ENCODE results near the gene RUSC1.
"Not testable (repeated sequence)": the region's sequence is repeated elsewhere in the genome, so short reads cannot be mapped to it uniquely, and the experiment has no call there.

RUSC1 gene

GRCh38 chr1:155323729-155324036 lies 3.0 kb downstream of the RUSC1 start:
- DNase-seq, result peak; percentile 86 to 94

GRCh38 chr1:155324037-155324716 lies 3.5 kb downstream of the RUSC1 start:
- DNase-seq, result peak; percentile 98 to 99

GRCh38 chr1:155324717-155325602 lies 4.3 kb downstream of the RUSC1 start:
- DNase-seq, result peak in 1 of 2 donors; percentile 22

- no peak for DNase-seq
These were observed 4.9 kb downstream of the RUSC1 start for GRCh38 chr1:155325603-155325893.

GRCh38 chr1:155326020-155326526 lies 5.4 kb downstream of the RUSC1 start:
- DNase-seq, result no peak

DNA sequence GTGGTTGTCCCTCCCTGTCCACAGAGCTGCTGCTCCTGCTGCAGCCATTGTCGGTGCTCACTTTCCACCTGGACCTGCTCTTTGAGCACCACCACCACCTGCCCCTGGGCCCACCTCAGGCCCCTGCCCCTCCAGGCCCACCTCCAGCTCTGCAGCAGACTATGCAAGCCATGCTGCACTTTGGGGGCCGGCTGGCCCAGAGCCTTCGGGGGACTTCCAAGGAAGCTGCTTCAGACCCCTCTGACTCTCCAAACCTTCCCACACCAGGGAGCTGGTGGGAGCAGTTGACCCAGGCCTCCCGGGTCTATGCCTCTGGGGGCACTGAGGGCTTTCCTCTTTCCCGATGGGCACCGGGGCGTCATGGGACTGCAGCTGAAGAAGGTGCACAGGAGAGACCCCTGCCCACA lies 5.9 kb downstream of the RUSC1 start:
- no peak for DNase-seq

DNA sequence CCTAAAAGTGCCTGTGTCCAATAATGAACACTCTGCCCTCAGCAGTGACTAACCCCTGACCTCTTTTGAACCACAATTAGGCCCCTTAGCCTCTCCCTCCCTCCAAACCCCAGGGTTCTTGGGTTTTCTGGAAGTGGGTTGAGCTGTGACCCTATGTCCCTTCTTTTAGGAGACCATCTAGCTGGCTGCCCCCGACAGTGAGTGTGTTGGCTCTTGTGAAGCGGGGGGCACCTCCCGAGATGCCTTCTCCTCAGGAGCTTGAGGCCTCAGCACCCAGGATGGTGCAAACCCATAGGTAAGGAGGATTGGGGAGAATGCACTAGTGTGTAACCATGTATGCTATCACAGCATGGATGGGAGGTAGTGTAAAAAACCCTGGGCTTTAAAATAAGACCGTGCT lies 7.3 kb downstream of the RUSC1 start:
- DNase-seq, result no peak

GRCh38 chr1:155328856-155329255 lies 8.2 kb downstream of the RUSC1 start:
- not testable (repeated sequence) for DNase-seq

DNA sequence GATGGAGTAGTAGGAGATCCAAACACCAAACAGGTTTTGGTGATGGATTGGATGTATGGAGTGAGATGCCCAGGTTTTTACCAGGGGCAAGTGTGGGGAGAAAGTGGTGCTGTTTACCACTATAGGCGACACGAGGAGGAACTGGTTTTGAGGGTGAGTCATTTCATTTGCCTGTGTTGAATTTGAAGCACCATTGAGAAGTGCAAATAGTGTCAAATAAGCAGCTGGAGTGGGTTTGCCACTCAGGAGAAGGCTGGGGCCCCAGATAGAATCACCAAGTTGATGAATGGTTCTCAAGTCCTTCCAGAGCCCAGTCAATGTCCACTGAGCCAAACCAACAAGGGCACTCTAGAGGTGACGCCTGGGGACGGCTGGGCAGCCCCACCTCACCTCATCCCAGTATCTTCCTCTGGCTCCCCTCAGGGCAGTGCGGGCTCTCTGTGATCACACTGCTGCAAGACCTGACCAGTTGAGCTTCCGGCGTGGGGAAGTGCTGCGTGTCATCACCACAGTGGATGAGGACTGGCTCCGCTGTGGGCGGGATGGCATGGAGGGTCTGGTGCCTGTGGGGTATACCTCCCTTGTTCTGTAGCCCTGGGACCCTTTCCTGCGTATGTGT lies 9.4 kb downstream of the RUSC1 start:
- no peak for DNase-seq

DNA sequence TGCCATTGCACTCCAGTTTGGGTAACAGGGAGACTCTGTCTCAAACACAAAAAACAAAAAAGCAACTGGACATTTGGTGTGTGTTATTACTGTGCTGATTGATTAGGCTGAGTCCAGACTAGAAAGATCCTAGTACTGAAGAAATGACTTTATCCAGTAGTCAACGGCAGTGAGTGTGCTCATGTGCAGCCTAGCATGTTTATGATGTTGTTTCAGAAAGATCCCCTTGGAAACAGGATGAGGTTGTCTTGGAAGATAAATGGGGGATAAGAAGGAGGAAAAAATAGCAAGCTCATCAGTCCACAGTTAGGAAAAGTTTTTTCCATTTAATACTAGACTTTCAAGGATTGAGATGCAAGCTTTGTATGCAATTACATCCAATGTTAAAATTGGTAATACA lies 14.3 kb downstream of the RUSC1 start:
- DNase-seq, result no peak

- no peak for DNase-seq
These were observed 18.9 kb downstream of the RUSC1 start for GRCh38 chr1:155339515-155340097.

DNA sequence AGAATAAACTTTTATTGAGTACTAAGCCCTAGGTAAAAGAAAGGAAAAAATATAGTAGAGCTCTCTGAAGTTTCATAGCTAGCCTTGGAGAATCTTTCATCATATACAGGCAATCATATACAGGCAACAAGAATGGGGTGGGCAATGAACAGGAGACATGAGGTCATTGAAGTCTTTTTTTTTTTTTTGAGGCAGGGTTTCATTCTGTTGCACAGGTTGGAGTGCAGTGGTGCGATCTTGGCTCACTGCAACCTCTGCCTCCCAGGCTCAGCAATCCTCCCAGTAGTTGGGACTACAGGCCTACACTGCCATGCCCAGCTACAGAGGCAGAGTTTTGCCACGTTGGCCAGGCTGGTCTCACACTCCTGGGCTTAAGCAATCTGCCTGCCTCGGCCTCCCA lies 22.1 kb downstream of the RUSC1 start:
- DNase-seq, result no peak

DNA sequence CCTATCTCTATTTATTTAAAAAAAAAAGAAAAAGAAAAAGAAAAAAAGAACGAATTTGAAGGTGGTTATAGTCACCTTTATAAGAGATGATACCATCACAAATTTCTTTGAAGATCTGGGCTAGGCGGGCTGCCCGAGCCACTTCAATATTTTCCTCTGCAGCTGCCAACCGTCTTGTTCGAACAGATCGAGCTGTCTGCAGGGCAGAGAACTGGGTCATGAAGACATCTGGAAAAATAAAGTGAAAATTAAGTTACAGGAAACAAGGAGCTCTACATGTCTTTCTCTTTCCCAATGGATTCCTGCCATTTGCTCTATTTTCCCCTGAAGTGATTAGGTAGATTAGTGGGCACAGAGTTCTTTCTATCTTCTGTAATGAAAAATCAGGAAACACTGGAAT lies 31.9 kb downstream of the RUSC1 start:
- no peak for DNase-seq

DNA sequence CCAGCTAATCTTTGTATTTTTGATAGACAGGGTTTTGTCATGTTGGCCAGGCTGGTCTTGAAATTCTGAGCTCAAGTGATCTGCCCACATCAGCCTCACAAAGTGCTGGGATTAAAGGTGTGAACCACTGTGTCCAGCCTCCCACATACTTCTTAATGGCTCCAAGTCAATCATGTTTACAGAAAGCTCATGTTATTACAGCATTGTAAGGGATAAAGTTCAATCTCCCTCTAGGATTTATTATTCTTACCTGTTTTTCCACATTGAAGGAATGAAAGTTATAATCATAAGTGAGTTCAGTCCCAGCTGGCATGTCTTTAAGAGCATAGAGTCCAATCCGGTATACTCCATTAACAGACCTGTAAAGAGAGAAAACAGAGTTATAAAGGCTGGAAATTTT lies 39.4 kb downstream of the RUSC1 start:
- no peak for DNase-seq

GRCh38 chr1:155379180-155379579 lies 58.5 kb downstream of the RUSC1 start:
- DNase-seq, result no peak

DNA sequence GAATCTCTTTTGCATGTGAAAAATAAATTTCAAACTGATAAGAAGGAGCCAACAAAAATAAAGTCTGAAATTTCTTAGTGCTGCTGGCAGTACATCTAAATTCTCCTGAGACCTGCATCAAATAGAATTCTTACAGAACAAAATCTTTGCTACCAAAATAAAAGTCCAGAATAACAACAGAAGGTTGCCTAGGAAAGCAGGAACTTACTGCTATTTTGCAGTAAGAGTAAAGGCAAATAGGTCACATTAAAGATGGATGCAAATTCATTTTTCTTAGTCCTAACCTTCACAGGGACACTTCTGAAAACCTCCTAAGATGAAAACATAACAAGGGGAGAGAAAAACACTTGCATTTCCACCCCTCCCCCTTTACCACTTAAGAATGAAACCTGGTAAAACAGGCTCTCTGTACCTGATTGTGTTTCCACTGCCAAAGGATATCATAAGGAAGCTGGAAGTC lies 59.0 kb downstream of the RUSC1 start:
- DNase-seq, result peak in 1 of 2 donors; percentile 14
